ENCODE data around the gene SLC22A14. TPM values are rescaled to one million over a fixed set of nuclear protein-coding genes. Genes with fewer than 3 reads are reported as not detected.
"Not testable (repeated sequence)": the region's sequence is repeated elsewhere in the genome, so short reads cannot be mapped to it uniquely, and the experiment has no call there.

The SLC22A14 gene, protein sequence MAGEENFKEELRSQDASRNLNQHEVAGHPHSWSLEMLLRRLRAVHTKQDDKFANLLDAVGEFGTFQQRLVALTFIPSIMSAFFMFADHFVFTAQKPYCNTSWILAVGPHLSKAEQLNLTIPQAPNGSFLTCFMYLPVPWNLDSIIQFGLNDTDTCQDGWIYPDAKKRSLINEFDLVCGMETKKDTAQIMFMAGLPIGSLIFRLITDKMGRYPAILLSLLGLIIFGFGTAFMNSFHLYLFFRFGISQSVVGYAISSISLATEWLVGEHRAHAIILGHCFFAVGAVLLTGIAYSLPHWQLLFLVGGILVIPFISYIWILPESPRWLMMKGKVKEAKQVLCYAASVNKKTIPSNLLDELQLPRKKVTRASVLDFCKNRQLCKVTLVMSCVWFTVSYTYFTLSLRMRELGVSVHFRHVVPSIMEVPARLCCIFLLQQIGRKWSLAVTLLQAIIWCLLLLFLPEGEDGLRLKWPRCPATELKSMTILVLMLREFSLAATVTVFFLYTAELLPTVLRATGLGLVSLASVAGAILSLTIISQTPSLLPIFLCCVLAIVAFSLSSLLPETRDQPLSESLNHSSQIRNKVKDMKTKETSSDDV
- total RNA-seq: not detected

GRCh38 chr3:38281895-38282686 is at the start of gene SLC22A14:
Gene SLC22A14, plus strand, starts transcription at chr3:38282294. Its CDS starts 23,733 bp downstream, at chr3:38306027.
- DNase-seq (ENCODE audit: low spot score): no peak

DNA sequence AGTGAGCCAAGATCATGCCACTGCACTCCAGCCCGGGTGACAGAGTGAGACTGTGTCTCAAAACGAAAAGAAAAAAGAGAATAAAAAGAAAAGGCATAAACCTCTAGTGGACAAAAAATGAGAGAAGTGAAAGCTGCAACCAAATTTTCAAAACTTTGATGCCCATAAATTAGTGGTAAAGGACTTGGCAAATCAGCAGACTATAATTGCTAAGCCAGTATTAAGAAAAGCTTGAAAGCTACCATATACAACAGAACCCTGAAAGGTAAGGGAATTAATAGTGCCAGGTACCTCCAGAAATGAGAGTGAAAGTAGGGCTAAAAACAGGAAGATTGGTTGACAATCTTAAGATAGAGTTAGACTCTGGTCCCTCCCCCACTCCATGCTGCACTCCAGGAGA is 49.4 kb upstream of the SLC22A14 start:
- no peak for DNase-seq (ENCODE audit: low spot score)

DNA sequence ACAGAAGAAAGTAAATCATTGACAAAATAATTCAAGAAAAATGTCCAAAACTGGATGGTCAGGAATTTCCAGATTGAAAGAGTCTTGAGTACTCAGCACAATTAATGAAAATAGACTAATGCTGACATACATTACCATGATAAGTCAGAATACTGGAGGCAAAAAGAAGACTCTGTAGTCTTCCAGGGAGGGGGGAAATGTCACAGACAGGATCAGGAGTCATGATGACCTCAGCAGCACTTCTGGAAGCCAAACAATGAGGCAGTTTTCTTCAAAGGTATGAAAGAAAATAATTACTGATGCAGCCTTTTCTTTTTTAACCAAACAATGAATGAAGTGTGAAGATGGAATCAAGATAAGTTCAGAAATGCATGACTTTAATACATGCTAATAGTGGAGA is 46.6 kb upstream of the SLC22A14 start:
- DNase-seq (ENCODE audit: low spot score): no peak

DNA sequence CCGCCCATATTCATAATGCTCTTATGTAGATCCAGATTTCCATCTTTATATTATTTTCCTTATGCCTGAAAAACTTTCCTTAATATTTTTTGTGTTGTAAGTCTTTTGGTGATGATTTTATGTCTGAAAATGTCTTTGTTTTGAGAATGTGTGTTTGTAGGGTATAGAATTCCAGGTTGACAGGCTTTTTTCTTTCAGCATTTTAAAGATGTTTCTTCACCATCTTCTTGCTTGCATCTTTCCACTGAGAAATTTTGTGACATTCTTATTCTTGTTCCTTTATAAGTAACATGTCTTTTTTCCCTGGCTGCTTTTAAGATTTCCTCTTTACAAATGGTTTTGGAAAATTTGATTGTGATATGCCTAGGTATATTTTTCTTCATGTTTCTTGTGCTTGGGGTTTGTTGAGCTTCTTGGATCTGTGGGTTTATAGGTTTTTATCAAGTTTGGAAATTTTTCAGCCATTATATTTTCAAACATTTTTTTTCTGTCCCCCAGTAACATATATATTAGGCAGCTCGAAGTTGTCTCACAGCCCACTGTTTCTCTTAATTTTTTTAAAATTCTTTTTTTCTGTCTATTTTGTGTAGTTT is 43.6 kb upstream of the SLC22A14 start:
- no peak for DNase-seq (ENCODE audit: low spot score)

DNA sequence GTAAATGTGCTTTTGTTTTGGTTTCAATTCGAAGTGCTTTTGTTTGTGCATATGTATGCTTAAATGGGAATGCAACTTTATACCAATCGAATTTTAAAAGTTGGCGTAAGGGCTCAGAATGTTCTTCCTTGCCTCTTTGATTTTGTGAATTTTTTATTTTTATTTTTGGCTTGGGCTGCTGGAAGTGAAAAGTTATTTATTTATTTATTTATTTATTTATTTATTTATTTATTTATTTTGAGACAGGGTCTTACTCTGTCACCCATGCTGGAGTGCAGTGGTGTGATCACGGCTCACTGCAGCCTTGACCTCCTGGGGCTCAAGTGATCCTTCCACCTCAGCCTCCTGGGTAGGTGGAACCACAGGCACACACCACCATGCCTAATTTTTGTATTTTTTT is 39.3 kb upstream of the SLC22A14 start:
- DNase-seq (ENCODE audit: low spot score): not testable (repeated sequence)

DNA sequence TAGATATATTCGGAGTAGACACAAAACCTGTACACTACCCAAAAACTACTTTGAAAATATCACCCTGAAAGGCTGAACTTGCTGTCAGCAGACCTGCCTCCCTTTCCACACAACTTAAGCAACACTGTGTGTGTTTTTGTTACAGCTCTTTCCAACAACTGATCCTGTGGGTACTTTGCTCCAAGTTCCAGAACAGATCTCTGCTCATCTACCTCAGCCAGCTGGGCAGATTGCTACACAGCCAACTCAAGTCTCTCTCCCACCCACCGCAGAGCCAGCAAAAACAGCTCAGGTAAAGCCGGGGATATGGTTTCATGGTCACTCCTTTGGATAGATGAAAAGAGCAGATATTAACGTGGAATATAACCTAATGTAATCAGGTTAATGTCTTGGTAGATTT is 36.2 kb upstream of the SLC22A14 start:
- no peak for DNase-seq (ENCODE audit: low spot score)

DNA sequence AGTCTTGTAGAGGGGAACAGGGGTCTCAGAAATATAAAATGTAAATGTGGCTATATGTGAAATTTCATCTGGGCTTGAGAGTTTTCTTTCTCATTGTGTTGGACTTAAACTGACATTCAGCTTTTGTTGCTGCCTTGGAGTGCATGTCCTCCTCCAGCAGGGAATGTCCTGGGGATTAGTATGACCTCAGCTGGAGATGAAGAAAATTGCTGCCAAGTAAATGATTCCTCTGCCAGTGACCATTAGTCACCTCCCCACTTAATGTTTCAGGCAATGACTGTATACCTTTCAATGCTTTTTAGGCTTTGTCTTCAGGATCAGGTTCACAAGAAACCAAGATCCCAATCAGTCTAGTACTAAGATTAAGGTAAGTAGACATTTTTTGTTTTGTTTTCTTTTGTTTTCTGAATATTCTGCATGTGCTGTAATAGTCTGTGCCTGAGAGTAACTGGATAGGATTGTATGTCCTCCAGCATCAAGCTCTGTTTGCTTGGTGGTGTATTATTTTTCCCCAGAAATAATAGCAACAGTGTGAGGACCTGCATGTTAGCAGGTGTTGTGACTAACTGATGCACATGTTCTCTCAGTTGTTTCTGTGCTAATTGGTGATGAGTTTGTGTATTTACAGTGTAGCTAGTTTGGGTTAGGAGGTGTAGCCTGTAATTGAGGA is 34.6 kb upstream of the SLC22A14 start:
- no peak for DNase-seq (ENCODE audit: low spot score)

GRCh38 chr3:38250198-38250597 is 31.9 kb upstream of the SLC22A14 start:
- DNase-seq (ENCODE audit: low spot score): no peak

DNA sequence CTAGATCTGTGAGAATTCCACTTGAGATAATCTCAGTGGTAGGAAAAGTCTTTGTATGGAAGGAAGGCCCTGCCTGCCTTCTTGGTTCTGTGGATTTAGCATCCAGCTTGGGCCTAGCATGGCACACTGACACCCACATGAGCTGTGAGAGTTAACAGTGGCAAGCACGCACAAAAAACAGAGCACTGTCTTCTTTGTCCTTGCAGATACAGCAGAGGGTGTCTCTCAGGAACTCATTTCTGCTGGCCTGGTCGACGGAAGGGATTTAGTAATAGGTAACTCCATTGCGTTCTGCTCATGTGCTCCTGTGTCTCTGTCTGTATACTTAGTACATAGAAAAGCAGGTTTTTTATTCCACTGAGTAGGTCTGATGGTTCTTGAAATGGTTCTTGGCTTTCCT is 30.9 kb upstream of the SLC22A14 start:
- no peak for DNase-seq (ENCODE audit: low spot score)

DNA sequence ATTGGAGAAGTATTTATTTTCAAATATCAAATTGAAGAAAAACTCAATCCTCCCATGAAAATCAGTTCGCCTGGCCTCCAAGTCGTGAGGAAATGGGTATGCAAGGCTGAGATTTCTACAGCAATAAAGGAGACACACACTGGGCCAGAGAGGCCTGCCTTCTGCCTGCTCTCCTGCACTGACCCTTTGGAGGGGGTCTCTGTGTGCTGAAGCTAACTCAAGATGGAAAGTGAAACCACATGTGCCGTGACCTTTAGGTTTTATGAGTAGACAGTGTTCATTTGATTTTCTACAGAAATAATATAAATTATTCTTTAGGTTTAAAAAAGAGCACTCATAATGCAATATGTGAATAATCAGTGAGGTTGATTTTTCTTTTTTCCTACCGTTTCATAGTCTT is 28.4 kb upstream of the SLC22A14 start:
- no peak for DNase-seq (ENCODE audit: low spot score)

DNA sequence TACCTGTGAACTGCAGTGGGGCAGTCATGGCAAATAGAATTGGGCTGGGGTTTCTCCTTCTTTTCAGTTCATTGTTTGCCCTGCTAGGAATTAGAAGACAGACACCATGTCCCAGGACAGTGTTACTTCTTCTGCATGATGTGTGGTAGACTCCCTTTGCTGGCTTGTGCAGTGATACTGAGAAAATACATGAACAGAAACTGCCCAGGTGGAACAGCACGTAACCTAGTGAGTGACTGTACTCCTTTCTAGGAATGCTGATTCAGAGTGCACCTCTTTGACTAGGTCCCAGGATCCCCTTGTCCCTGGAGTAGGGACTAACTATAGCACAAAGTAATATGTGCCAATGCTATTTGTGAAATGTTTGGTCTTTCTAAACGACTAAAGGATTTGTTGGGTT is 27.2 kb upstream of the SLC22A14 start:
- no peak for DNase-seq (ENCODE audit: low spot score)

DNA sequence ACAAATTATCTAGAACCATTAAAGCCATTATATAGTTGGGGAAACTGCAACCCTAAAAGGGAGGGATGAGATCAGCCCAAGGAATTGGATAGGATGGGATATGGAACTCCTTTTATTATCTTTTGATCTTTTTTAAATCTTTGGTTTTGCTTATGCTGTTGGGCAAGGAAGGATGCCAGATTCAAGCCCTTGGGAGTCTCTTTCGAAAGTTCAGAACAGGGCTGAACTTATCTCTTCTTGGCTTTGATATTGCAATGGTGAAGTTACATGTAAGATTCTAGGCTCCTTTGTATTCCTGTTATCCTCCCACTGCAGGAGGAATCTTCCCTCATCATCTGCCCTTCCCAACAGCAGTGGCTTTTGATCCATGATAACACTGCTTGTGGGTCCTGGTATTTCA is 26.5 kb upstream of the SLC22A14 start:
- DNase-seq (ENCODE audit: low spot score): no peak

- DNase-seq (ENCODE audit: low spot score): no peak
These were observed 24.5 kb upstream of the SLC22A14 start for GRCh38 chr3:38257583-38257982.

- no peak for DNase-seq (ENCODE audit: low spot score)
These were observed 21.6 kb upstream of the SLC22A14 start for GRCh38 chr3:38260474-38260873.

DNA sequence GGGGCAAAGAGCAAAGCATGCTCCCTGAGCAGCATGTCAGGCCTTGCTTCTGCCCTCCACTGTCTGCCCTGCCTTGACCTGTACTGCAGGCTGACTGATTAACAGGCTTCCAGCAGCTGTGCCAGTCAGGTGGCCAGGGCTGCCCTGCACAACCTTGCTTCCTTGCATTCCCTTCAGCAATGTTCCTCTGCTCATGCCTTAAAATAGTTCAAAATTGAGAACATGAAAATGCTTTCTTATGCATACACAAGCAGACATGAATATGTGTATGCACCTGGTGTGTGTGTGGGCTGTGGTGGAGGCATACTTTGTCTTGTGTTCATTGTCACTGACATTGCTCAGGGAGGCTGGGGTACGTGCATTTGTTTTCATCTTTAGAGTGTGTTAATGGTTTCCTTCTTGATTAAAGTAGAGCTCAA is 17.7 kb upstream of the SLC22A14 start:
- no peak for DNase-seq (ENCODE audit: low spot score)

GRCh38 chr3:38264779-38265178 is 17.3 kb upstream of the SLC22A14 start:
- DNase-seq (ENCODE audit: low spot score): no peak

DNA sequence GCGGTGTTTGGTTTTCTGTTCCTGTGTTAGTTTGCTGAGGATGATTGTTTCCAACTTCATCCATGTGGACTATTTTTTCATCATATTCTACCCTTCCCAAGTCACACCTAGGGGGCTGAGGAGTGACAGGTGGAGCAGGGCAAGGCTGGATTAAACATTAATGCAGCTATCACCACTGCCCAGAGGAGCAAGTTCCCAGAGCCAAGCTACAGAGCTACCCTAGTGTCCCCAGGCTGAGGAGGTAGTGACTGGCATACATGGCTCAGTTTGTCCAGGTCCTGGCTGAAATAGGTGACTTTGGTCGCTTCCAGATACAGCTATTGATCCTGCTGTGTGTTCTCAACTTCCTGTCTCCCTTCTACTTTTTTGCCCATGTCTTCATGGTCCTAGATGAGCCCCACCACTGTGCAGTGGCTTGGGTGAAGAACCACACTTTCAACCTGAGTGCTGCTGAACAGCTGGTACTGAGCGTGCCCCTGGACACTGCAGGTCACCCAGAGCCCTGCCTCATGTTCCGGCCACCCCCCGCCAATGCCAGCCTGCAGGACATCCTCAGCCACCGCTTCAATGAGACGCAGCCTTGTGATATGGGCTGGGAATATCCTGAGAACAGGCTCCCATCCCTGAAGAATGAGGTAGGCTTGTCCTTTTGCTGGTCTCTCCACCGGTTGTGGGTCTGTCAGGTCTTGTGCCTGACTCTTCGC is 16.3 kb upstream of the SLC22A14 start, which contains the start of gene SLC22A13:
Gene SLC22A13 (plus strand): TSS at position 209 of the 704 bp plus-strand sequence. CDS start 49 bp downstream, at position 258.
- DNase-seq (ENCODE audit: low spot score): no peak

DNA sequence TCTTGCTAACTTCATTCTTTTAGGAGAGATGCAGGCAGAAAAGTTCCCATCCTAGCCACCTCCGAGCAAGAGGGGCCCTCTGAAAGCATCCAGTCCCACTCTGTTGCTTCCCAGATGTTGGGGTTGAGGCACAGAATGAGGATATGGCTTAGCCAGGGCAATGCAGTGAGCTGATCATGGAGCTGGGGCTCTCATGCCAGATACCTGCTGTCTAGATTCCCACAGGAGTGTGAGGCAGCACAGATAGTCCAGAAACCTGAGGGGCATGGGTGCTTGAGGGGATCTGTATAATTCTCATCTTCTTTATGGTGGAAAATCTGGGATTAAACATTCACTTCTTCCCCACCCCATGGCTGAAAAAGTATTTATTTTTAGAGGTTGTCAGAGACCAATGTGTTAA is 15.3 kb upstream of the SLC22A14 start:
- no peak for DNase-seq (ENCODE audit: low spot score)

- DNase-seq (ENCODE audit: low spot score): no peak
These were observed 14.4 kb upstream of the SLC22A14 start for GRCh38 chr3:38267662-38268061.

GRCh38 chr3:38268087-38268486 is 14.0 kb upstream of the SLC22A14 start:
- no peak for DNase-seq (ENCODE audit: low spot score)

- no peak for DNase-seq (ENCODE audit: low spot score)
These were observed 13.6 kb upstream of the SLC22A14 start for GRCh38 chr3:38268522-38268921.
